ENCODE measurements around the gene KIF6. TPM values are rescaled to one million over a fixed set of nuclear protein-coding genes. Genes with fewer than 3 reads are reported as not detected.

Gene KIF6
- total and polyA plus RNA-seq, 4 donors = 1.1 to 7.8 (median 4.5) TPM

DNA sequence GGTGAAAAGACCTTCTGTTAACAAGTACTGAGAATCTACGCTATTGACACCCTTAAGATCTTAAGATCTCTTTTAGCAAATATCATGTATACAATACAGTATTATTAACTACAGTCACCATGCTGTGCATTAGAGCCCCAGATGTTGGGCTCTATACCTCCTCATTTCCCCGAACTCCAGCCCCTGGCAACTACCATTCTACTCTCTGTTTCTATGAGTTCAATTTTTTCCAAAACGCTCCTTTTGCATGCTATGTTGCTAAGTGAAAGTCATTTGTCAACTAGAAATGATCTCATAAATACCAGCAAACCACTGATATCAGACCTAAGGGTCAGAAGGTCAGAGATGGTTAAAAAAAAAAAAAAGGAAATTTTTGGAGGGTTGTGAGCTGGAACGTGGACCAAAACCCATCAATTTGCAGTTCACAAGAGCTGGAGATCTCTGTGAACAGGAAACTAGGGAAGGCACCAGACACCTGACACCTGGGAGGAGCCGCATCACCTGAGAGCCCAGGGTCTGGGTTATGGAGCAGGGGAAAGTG, 280.7 kb downstream of the KIF6 start:
- H3K27me3 ChIP-seq (ENCODE audit: control insufficient read depth in 3 of 3, insufficient read depth in 3 of 3, low read length in 2 of 3) = no peaks in the 10 kb centered on the region
- no peak overlapping the region for H3K9ac ChIP-seq (ENCODE audit: insufficient read depth in 1 of 2, low read length in 2 of 2)
- TF ChIP-seq, protein P1, sequence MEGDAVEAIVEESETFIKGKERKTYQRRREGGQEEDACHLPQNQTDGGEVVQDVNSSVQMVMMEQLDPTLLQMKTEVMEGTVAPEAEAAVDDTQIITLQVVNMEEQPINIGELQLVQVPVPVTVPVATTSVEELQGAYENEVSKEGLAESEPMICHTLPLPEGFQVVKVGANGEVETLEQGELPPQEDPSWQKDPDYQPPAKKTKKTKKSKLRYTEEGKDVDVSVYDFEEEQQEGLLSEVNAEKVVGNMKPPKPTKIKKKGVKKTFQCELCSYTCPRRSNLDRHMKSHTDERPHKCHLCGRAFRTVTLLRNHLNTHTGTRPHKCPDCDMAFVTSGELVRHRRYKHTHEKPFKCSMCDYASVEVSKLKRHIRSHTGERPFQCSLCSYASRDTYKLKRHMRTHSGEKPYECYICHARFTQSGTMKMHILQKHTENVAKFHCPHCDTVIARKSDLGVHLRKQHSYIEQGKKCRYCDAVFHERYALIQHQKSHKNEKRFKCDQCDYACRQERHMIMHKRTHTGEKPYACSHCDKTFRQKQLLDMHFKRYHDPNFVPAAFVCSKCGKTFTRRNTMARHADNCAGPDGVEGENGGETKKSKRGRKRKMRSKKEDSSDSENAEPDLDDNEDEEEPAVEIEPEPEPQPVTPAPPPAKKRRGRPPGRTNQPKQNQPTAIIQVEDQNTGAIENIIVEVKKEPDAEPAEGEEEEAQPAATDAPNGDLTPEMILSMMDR (IDR thresholded peaks at IDR 0.05; ENCODE audit: control extremely low read depth, extremely low read depth) = no peak
- DNase-seq (no peak), ATAC-seq (ENCODE audit: insufficient read depth, low FRiP score) (no peak)
- H3K4me1 ChIP-seq (ENCODE audit: control insufficient read depth in 5 of 5, insufficient read depth in 5 of 5, low read length in 5 of 5) = no peaks in the 10 kb centered on the region
- no peak overlapping the region for H3K27ac ChIP-seq (ENCODE audit: low read depth in 1 of 2, low read length in 1 of 2)
- no peaks in the 10 kb centered on the region for H3K36me3 ChIP-seq (ENCODE audit: control insufficient read depth in 4 of 4, insufficient read depth in 4 of 4, low read length in 4 of 4)
- 89 to 91% methylated on average over 5 of the region's 5 CpGs for WGBS, 2 donors
- no peaks in the 10 kb centered on the region for H3K9me3 ChIP-seq (ENCODE audit: control insufficient read depth in 4 of 4, insufficient read depth in 3 of 4, low read length in 3 of 4)
- no peak overlapping the region for H3K4me3 ChIP-seq

DNA sequence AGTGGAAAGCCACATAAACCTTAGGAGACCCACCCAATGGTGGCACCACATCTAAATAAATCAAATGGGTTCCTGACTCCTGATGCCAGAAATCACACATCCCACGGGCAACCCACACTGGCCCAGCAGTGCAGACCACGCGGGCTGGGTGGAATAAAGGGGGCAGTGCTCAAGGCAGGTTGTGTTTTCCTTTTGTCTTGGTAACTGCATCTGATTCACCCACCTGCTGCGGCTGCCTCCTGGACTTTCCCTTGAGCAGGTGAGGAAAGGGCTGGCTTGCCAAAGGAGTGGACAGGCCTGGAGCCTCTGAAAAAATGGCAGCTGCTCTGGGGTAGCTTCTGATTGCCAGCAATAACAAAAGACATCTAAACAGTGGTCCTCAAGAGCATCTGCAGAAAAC, 283.2 kb downstream of the KIF6 start:
- DNase-seq (no peak), ATAC-seq (ENCODE audit: insufficient read depth, low FRiP score) (no peak)
- no peaks in the 10 kb centered on the region for H3K36me3 ChIP-seq (ENCODE audit: control insufficient read depth in 4 of 4, insufficient read depth in 4 of 4, low read length in 4 of 4)
- no peak overlapping the region for H3K27ac ChIP-seq (ENCODE audit: low read depth in 1 of 2, low read length in 1 of 2)
- TF ChIP-seq, protein P1 (IDR thresholded peaks at IDR 0.05; ENCODE audit: control extremely low read depth, extremely low read depth) = no peak
- H3K27me3 ChIP-seq (ENCODE audit: control insufficient read depth in 3 of 3, insufficient read depth in 3 of 3, low read length in 2 of 3) = no peaks in the 10 kb centered on the region
- no peak overlapping the region for H3K9ac ChIP-seq (ENCODE audit: insufficient read depth in 1 of 2, low read length in 2 of 2)
- no peaks in the 10 kb centered on the region for H3K4me1 ChIP-seq (ENCODE audit: control insufficient read depth in 5 of 5, insufficient read depth in 5 of 5, low read length in 5 of 5)
- H3K9me3 ChIP-seq (ENCODE audit: control insufficient read depth in 4 of 4, insufficient read depth in 3 of 4, low read length in 3 of 4) = no peaks in the 10 kb centered on the region
- WGBS, 2 donors = 91 to 93% methylated on average over 4 of the region's 4 CpGs
- no peak overlapping the region for H3K4me3 ChIP-seq

DNA sequence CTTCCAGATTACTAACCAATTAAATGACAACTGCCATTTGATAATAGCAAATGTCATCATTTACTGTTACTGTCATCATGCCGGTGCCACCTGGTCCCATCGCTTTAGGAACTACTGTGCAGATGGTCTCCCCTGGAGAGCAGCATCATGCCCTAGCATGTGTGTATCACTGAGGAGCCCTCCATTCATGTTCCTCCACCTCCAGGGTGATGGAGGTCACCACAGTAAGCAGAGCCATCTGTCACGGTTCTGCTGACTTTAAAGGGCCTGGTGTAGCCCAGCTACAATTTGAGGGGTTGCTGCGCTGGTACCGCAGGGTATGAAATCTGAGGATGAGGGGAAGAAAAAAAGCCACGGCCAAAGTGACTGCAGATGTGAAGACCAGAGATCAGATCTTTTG, 283.9 kb downstream of the KIF6 start:
- H3K4me1 ChIP-seq (ENCODE audit: control insufficient read depth in 5 of 5, insufficient read depth in 5 of 5, low read length in 5 of 5) = no peaks in the 10 kb centered on the region
- H3K4me3 ChIP-seq = no peak overlapping the region
- 96 to 97% methylated on average over 6 of the region's 6 CpGs for WGBS, 2 donors
- H3K27me3 ChIP-seq (ENCODE audit: control insufficient read depth in 3 of 3, insufficient read depth in 3 of 3, low read length in 2 of 3) = no peaks in the 10 kb centered on the region
- no peaks in the 10 kb centered on the region for H3K9me3 ChIP-seq (ENCODE audit: control insufficient read depth in 4 of 4, insufficient read depth in 3 of 4, low read length in 3 of 4)
- H3K27ac ChIP-seq (ENCODE audit: low read depth in 1 of 2, low read length in 1 of 2) = no peak overlapping the region
- DNase-seq (no peak), ATAC-seq (ENCODE audit: insufficient read depth, low FRiP score) (no peak)
- H3K9ac ChIP-seq (ENCODE audit: insufficient read depth in 1 of 2, low read length in 2 of 2) = no peak overlapping the region
- H3K36me3 ChIP-seq (ENCODE audit: control insufficient read depth in 4 of 4, insufficient read depth in 4 of 4, low read length in 4 of 4) = no peaks in the 10 kb centered on the region
- TF ChIP-seq, protein P1 (IDR thresholded peaks at IDR 0.05; ENCODE audit: control extremely low read depth, extremely low read depth) = no peak

DNA sequence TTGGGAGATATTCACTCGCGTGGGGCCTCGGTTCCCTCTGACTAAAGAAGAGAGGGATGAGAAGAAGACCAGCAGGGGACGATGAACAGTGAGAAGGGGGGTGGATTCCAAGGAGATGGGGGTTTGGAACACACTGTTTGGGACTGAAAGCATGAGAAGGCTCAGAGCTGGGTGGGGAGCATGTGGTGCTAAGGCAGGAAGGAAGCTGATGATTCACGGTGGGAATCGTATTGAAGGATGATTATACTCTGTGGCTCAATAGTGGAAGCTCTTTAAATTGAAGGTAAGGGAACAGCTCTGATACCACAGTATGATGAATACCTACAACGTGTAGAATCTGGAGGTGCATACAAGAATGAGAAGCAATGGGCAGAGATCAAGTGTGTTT, 285.2 kb downstream of the KIF6 start:
- DNase-seq (no peak), ATAC-seq (ENCODE audit: insufficient read depth, low FRiP score) (no peak)
- H3K9ac ChIP-seq (ENCODE audit: insufficient read depth in 1 of 2, low read length in 2 of 2) = no peak overlapping the region
- H3K36me3 ChIP-seq (ENCODE audit: control insufficient read depth in 4 of 4, insufficient read depth in 4 of 4, low read length in 4 of 4) = no peaks in the 10 kb centered on the region
- H3K27me3 ChIP-seq (ENCODE audit: control insufficient read depth in 3 of 3, insufficient read depth in 3 of 3, low read length in 2 of 3) = no peaks in the 10 kb centered on the region
- no peak overlapping the region for H3K27ac ChIP-seq (ENCODE audit: low read depth in 1 of 2, low read length in 1 of 2)
- H3K9me3 ChIP-seq (ENCODE audit: control insufficient read depth in 4 of 4, insufficient read depth in 3 of 4, low read length in 3 of 4) = no peaks in the 10 kb centered on the region
- H3K4me3 ChIP-seq = no peak overlapping the region
- TF ChIP-seq, protein P1 (IDR thresholded peaks at IDR 0.05; ENCODE audit: control extremely low read depth, extremely low read depth) = no peak
- no peaks in the 10 kb centered on the region for H3K4me1 ChIP-seq (ENCODE audit: control insufficient read depth in 5 of 5, insufficient read depth in 5 of 5, low read length in 5 of 5)
- 63 to 73% methylated on average over 7 of the region's 7 CpGs for WGBS, 2 donors

Measured in lung (tissue), 12 donors.